ENCODE results near the gene HAPLN1. TPM values are rescaled to one million over a fixed set of nuclear protein-coding genes. Genes with fewer than 3 reads are reported as not detected.

The HAPLN1 gene
- polyA plus RNA-seq, 1 experiment: not detected

DNA sequence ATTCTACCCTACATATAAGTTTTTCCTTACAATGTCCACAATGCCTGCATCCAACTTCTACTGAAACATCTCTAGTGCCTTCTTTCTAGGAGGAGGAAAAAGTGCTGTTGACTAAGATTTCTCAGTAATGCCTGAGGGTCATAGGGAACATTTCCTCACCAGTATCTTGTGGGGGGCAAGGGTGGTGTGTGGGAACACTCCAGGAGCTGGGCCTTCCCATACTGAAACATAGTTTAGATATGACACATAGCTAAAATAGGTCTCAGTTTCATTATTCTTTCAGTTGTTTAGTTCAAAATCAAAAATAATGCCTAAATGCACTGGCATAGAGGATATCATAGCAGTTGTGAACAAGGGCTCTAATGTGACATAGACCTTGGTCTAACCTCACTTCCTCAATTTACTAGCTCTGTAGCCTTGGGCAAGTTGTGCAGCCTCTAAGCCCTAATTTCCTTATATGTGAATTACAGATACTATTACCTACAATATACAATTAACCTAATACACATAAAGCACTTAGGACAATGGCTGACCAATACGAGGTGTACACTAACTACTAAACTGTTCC, 66.1 kb downstream of the HAPLN1 start:
- no peaks in the 10 kb centered on the region for H3K9me3 ChIP-seq (ENCODE audit: control insufficient read depth, insufficient read depth, low read length)
- DNase-seq (ENCODE audit: low read depth, low spot score): no peak
- no peak overlapping the region for H3K4me3 ChIP-seq (ENCODE audit: low read depth, low read length)
- no peak overlapping the region for H3K27ac ChIP-seq (ENCODE audit: low read depth, low read length)
- ChIA-PET POLR2A (no interaction called here), CTCF (interaction anchor here (0.6 kb wide), 1 partner anchor 1306 kb away, joined by 3 read pairs; no protein-coding TSS in a partner anchor)
- TF ChIP-seq, protein P1, sequence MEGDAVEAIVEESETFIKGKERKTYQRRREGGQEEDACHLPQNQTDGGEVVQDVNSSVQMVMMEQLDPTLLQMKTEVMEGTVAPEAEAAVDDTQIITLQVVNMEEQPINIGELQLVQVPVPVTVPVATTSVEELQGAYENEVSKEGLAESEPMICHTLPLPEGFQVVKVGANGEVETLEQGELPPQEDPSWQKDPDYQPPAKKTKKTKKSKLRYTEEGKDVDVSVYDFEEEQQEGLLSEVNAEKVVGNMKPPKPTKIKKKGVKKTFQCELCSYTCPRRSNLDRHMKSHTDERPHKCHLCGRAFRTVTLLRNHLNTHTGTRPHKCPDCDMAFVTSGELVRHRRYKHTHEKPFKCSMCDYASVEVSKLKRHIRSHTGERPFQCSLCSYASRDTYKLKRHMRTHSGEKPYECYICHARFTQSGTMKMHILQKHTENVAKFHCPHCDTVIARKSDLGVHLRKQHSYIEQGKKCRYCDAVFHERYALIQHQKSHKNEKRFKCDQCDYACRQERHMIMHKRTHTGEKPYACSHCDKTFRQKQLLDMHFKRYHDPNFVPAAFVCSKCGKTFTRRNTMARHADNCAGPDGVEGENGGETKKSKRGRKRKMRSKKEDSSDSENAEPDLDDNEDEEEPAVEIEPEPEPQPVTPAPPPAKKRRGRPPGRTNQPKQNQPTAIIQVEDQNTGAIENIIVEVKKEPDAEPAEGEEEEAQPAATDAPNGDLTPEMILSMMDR (IDR thresholded peaks at IDR 0.05; ENCODE audit: low read depth, low read length): no peak
- no peaks in the 10 kb centered on the region for H3K27me3 ChIP-seq (ENCODE audit: control insufficient read depth, insufficient read depth, low read length)

DNA sequence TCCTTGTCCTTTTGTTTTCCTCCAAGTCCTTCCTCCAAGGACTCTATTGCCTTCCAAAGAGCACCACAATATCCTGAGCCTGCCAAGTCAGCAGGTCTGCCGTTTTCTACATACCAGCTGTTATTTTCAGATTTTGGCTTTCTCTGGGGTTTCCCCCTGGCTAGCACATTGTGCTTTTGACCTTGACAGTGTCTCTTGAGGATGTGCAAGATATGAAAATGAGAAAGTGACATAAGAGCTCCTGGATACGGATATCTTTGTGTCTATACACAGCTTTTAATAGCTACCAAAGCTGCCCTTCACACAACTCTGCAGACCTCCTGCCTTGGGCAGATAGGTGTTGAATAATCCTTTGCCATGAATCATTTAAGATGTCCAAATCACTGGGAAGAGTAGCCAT, 67.0 kb downstream of the HAPLN1 start:
- CTCF ChIA-PET: no interaction called here

DNA sequence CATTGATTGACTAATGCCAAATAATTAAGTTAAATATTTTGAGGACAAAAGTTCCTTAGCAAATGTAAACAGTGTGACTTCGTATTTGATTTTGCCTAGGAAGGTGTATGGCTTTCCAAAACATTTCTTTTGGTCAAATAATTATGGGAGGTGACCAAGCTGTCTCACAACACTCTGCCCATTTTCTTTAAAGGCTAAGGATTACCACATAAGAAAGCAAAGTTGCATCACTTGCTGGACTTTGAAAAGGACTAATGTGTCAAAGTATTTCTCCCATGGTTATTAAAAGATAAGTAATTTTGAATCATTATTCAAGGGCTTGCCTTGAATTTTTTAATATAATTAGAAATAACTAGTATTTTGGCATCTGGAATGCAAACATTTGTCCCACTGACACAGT, 74.7 kb downstream of the HAPLN1 start:
- ChIA-PET CTCF (no interaction called here), POLR2A (no interaction called here)
- TF ChIP-seq, protein P1 (IDR thresholded peaks at IDR 0.05; ENCODE audit: low read depth, low read length): no peak
- Histone ChIP-seq H3K9me3 (ENCODE audit: control insufficient read depth, insufficient read depth, low read length) (no peaks in the 10 kb centered on the region; the same call in 1 of the 2 replicates), H3K27me3 (ENCODE audit: control insufficient read depth, insufficient read depth, low read length) (peaks cover 8% of the 10 kb centered on the region), H3K27ac (ENCODE audit: low read depth, low read length) (no peak overlapping the region), H3K4me3 (ENCODE audit: low read depth, low read length) (no peak overlapping the region)
- no peak for DNase-seq (ENCODE audit: low read depth, low spot score)

More for the DNA sequence above, 67.0 kb downstream of the HAPLN1 start:
- POLR2A ChIA-PET: no interaction called here
- Histone ChIP-seq H3K9me3 (ENCODE audit: control insufficient read depth, insufficient read depth, low read length) (no peaks in the 10 kb centered on the region), H3K27me3 (ENCODE audit: control insufficient read depth, insufficient read depth, low read length) (no peaks in the 10 kb centered on the region), H3K27ac (ENCODE audit: low read depth, low read length) (no peak overlapping the region), H3K4me3 (ENCODE audit: low read depth, low read length) (no peak overlapping the region)
- DNase-seq (ENCODE audit: low read depth, low spot score): no peak
- TF ChIP-seq, protein P1 (IDR thresholded peaks at IDR 0.05; ENCODE audit: low read depth, low read length): no peak

DNA sequence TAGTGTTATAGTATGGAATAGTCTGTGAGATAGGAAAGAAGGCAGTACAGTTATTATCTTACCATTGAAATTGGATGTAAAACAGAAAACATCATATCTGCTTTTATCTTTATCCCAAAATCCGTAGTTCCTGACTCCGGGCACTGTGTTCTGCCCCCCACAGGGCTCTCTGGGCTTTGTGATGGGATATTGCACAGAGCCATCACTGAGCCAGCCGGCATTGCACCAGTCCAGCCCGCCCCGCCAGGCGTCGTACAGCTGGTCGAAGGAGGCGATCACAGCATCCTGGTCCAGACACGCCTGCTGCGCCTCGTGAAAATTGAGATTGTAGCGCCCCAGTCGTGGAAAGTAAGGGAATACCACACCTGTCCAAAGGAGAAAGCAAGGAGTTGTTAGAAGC, 76.4 kb downstream of the HAPLN1 start:
- Histone ChIP-seq H3K9me3 (ENCODE audit: control insufficient read depth, insufficient read depth, low read length) (no peaks in the 10 kb centered on the region; the same call in 1 of the 2 replicates), H3K4me3 (ENCODE audit: low read depth, low read length) (no peak overlapping the region), H3K27ac (ENCODE audit: low read depth, low read length) (no peak overlapping the region), H3K27me3 (ENCODE audit: control insufficient read depth, insufficient read depth, low read length) (peaks cover 8% of the 10 kb centered on the region)
- POLR2A ChIA-PET: no interaction called here
- no peak for DNase-seq (ENCODE audit: low read depth, low spot score)
- CTCF ChIA-PET: interaction anchor here (1.4 kb wide), 1 partner anchor 37 kb away, joined by 3 read pairs; no protein-coding TSS in a partner anchor
- TF ChIP-seq, protein P1 (IDR thresholded peaks at IDR 0.05; ENCODE audit: low read depth, low read length): no peak

DNA sequence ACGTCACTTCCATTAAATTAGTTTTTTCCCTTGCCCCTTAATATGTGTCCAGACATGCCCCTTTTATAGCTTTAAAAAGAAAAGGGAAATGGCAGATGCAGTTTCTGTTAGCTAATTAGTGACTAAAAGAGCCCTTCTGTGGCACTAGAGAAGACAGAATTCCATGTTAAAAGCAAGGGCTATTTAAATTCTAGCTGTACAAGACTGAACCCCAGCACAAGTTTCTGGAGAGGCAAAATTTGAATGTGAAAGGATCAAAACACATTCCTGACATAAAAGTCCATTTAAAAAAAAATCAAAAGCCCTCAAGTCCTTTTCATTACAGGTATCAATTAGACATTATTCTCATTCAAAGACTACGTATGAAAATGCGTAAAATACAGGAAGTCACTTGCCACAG, 78.7 kb downstream of the HAPLN1 start:
- CTCF ChIA-PET: interaction anchor here (0.6 to 1.2 kb wide), 3 partner anchors 8 to 920 kb away, joined by 3 to 5 read pairs (median 3); no protein-coding TSS in a partner anchor
- POLR2A ChIA-PET: no interaction called here
- TF ChIP-seq, protein P1 (IDR thresholded peaks at IDR 0.05; ENCODE audit: low read depth, low read length): no peak

More for the DNA sequence above, 78.7 kb downstream of the HAPLN1 start:
- Histone ChIP-seq H3K27me3 (ENCODE audit: control insufficient read depth, insufficient read depth, low read length) (peaks cover 8% of the 10 kb centered on the region), H3K4me3 (ENCODE audit: low read depth, low read length) (no peak overlapping the region), H3K9me3 (ENCODE audit: control insufficient read depth, insufficient read depth, low read length) (no peaks in the 10 kb centered on the region; the same call in 1 of the 2 replicates), H3K27ac (ENCODE audit: low read depth, low read length) (no peak overlapping the region)
- DNase-seq (ENCODE audit: low read depth, low spot score): no peak
